Glomerular endothelial cell (primary cell): ENCODE data around the gene ZFR2. TPM values are rescaled to one million over a fixed set of nuclear protein-coding genes. Genes with fewer than 3 reads are reported as not detected.
"Not testable (repeated sequence)": the region's sequence is repeated elsewhere in the genome, so short reads cannot be mapped to it uniquely, and the experiment has no call there.

Source experiments
- DNase-seq: peaks from one replicate; pipeline ENCODE4 v3.0.0-alpha.2; 2011; ENCODE audit warnings: low read depth, low spot score; ENCODE audit errors: extremely low read depth
- total RNA-seq: library from RNA; depleted of rRNA; stranded (reverse); fragments of >200 nt; gene quantifications from 2 replicates; pipeline ENCODE4 v1.2.3, GENCODE V29; 2015

ZFR2 gene
- total RNA-seq, 1 donor from 2014 or later: 0.29 TPM

DNA sequence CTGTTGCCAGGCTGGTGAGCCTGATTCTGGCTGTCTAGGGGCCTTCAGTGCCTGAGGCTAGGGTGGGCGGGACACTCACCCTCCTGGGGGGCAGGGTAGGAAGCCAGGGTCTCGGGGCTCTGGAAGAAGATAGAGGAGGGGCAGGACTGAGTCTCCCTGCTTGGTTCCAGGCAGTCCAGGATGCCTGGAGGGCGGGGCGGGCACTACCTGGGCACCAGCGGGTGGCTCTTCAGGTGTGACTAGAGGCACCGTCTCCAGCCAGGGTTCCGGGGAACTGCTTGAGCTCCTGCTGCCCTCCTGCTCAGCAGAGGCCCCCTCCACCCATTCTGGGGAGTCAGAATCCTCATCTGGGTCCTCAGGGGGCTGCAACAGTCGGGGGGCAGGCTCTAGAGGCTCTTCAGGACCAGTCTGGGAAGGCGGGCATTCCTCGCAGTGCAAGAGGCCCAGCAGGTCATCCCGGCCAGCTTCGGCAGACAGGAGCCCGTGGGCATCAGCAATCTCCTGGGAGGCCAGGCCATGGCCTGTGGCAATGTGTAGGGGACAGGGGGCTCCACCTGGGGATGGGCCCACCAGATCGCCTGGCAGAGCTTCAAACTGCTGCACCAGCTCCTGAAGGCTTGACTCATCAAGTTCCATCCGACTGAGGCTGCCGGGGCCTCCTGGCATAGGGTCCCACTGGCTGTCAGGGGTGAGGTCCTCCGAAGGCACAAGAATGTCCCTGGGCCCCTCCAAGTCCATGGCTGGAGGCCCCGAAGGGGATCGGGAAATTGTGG, 109.2 kb downstream of the ZFR2 start:
- DNase-seq: no peak

DNA sequence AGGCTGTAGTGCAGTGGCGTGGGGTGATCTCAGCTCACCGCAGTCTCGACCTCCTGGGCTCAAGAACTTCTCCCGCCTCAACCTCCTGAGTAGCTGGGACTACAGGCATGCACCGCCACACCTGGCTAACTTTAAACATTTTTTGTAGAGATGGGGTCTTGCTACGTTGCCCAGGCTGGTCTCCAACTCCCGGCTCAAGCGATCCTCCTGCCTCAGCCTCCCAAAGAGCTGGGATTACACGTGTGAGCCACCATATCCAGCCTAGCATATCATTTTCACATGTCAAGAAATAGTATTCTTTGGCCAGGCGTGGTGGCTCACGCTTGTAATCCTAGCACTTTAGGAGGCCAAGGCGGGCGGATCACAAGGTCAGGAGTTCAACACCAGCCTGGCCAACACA, 110.5 kb downstream of the ZFR2 start:
- DNase-seq: not testable (repeated sequence)

GRCh38 chr19:3757705-3758104, 111.1 kb downstream of the ZFR2 start:
- DNase-seq: not testable (repeated sequence)

Other genes with a start within 250 kb of the ZFR2 start
- 36.6 and 38.4 TPM in 2 replicates for gene CACTIN, start 242.2 kb downstream of the ZFR2 start, total RNA-seq
- 69.8 and 110 TPM in 2 replicates for gene PIP5K1C, start 168.6 kb downstream of the ZFR2 start, total RNA-seq
- gene TJP3, start 160.7 kb downstream of the ZFR2 start, total RNA-seq: not detected in 2 replicates
- gene APBA3, start 107.3 kb downstream of the ZFR2 start, total RNA-seq: 25.8 and 50.1 TPM in 2 replicates
- 65.2 and 71.4 TPM in 2 replicates for gene MRPL54, start 106.4 kb downstream of the ZFR2 start, total RNA-seq
- not detected in 2 replicates for gene RAX2, start 96.8 kb downstream of the ZFR2 start, total RNA-seq
- 3.3 TPM in 1 of 2 replicates, not detected in the other for gene MATK, start 82.7 kb downstream of the ZFR2 start, total RNA-seq
- not detected in 2 replicates for gene ATCAY, start 11.6 kb upstream of the ZFR2 start, total RNA-seq
- gene NMRK2, start 64.0 kb upstream of the ZFR2 start, total RNA-seq: not detected in 2 replicates
- 208 and 281 TPM in 2 replicates for gene DAPK3, start 102.1 kb upstream of the ZFR2 start, total RNA-seq
- gene EEF2, start 116.4 kb upstream of the ZFR2 start, total RNA-seq: 1,981 and 2,501 TPM in 2 replicates
- gene PIAS4, start 138.7 kb upstream of the ZFR2 start, total RNA-seq: 31.6 and 34.7 TPM in 2 replicates
- 42.5 and 55.6 TPM in 2 replicates for gene ZBTB7A, start 197.9 kb upstream of the ZFR2 start, total RNA-seq